C4-2B (cell line): ENCODE results near the gene PPARG.

Experiments used
- CTCF ChIP-seq: fragments of 450-650 bp; conservative IDR thresholded peaks from 2 replicates; pipeline ENCODE4 v1.5.1; 2017; ENCODE audit warnings: mild to moderate bottlenecking
- ZFX ChIP-seq: fragments of 450-650 bp; IDR thresholded peaks from 2 replicates; pipeline ENCODE4 v1.6.1; 2017

- TF ChIP-seq CTCF: no peak
- no peak for TF ChIP-seq ZFX
These were observed 81.9 kb downstream of the PPARG start for GRCh38 chr3:12370758-12371157.
